ENCODE results near the gene ZNF511.

The ZNF511 gene

DNA sequence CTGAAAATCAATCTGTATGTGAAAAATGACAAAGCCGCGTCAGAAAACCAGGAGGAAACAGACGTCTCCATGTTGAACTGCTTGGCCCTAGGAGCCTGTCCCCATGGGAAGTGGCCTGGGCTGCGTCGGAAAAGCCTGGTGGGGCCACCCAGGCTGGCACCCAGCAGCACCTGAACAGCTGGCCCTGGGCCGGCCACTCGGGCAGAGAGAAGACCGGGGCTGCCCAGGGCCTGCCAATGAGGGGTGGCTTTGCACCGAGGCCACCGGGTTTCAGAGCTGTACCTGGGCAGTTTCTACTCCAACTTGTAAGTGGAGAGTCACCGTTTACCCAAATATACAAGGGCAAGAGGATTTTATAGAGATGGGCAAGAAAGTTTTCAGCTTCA is 50.2 kb downstream of the ZNF511 start:
- no peak for DNase-seq (ENCODE audit: low read depth, low spot score)
- no peak overlapping the region for H3K27ac ChIP-seq
- H3K4me3 ChIP-seq: no peak overlapping the region
- H3K36me3 ChIP-seq (ENCODE audit: insufficient read depth, low read length): no peaks in the 10 kb centered on the region; the same call in 1 of the 2 replicates
- no peaks in the 10 kb centered on the region for H3K9me3 ChIP-seq (ENCODE audit: low read depth, low read length)
- no peak overlapping the region for H3K9ac ChIP-seq (ENCODE audit: insufficient read length)
- TF ChIP-seq EZH2 (IDR thresholded peaks at IDR 0.05) (no peak), POLR2AphosphoS5 (IDR thresholded peaks at IDR 0.05; ENCODE audit: borderline replicate concordance, low read depth, low read length) (no peak), FOXP2 (optimal IDR thresholded peaks at IDR 0.05; ENCODE audit: control extremely low read depth, extremely low read length, insufficient read depth) (no peak)

DNA sequence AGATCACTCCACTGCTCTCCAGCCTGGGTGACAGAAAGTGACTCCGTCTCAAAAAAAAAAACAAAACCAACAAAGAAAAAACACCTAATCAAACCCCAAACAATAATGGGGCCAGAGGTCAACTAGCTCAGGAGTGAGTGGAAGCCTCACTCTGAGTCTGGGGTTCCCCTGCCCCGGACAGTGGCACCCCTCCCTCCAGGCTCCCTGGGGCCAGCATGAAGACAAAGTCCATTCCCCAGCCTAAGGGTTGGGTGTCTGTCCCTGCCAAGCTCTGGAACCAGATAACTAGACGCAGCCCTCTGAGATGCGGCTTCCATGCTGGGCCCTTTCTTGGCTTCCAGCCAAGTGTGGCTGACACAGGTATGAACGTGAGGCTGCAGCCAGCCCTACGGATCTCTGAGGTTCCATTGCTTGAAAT is 50.8 kb downstream of the ZNF511 start:
- Histone ChIP-seq H3K9me3 (ENCODE audit: low read depth, low read length) (no peaks in the 10 kb centered on the region), H3K36me3 (ENCODE audit: insufficient read depth, low read length) (no peaks in the 10 kb centered on the region; the same call in 1 of the 2 replicates), H3K9ac (ENCODE audit: insufficient read length) (no peak overlapping the region), H3K27ac (no peak overlapping the region), H3K4me3 (no peak overlapping the region)
- TF ChIP-seq EZH2 (IDR thresholded peaks at IDR 0.05) (no peak), FOXP2 (optimal IDR thresholded peaks at IDR 0.05; ENCODE audit: control extremely low read depth, extremely low read length, insufficient read depth) (no peak), POLR2AphosphoS5 (IDR thresholded peaks at IDR 0.05; ENCODE audit: borderline replicate concordance, low read depth, low read length) (no peak)
- DNase-seq (ENCODE audit: low read depth, low spot score): no peak

DNA sequence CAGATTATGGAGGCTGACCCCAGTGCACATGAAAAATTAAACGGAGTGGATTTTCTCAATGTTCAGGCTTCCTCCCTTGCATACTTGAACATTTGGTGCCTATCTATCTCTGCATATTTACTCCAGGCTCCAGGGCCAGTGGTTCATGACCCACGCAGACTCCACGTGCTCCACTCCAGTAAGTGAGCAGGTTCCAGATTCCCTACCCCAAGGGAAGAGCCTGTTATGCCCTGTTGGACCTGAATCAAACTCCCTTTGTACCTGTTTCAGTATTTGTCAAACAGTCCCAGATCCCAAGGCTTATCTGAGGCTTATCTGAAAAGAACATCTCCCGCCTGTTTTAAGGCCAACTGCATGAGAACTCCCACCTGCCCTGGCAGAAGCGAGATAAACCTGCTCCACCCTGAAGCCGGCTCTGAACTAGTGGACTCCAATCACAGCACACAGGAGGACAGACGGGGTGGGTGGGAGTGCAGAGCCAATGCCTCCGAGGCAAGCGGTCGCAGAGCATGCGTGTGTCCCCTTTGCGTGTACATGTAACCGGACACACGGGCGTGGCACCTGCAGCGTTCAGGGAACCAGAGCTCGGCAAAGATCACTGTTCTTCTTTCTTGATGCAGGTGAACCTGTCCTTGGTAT is 51.4 kb downstream of the ZNF511 start:
- DNase-seq (ENCODE audit: low read depth, low spot score): no peak
- Histone ChIP-seq H3K9me3 (ENCODE audit: low read depth, low read length) (no peaks in the 10 kb centered on the region), H3K4me3 (no peak overlapping the region), H3K9ac (ENCODE audit: insufficient read length) (no peak overlapping the region), H3K36me3 (ENCODE audit: insufficient read depth, low read length) (no peaks in the 10 kb centered on the region; the same call in 1 of the 2 replicates), H3K27ac (no peak overlapping the region)
- no peak for TF ChIP-seq EZH2 (IDR thresholded peaks at IDR 0.05)
- TF ChIP-seq POLR2AphosphoS5 (IDR thresholded peaks at IDR 0.05; ENCODE audit: borderline replicate concordance, low read depth, low read length): no peak
- TF ChIP-seq FOXP2 (optimal IDR thresholded peaks at IDR 0.05; ENCODE audit: control extremely low read depth, extremely low read length, insufficient read depth): no peak

DNA sequence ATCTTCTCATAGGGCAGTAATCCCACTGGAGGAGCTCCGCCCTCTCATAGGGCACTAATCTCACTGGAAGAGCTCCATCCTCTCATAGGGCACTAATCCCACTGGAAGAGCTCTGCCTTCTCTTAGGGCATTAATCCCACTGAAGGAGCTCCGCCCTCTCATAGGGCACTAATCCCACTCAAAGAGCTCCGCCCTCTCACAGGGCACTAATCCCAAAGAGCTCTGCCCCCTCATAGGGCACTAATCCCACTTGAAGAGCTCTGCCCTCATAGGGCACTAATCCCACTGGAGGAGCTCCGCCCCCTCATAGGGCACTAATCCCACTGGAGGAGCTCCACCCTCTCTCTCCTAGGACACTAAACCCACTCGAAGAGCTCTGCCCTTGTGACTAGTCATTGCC is 52.5 kb downstream of the ZNF511 start:
- H3K9me3 ChIP-seq (ENCODE audit: low read depth, low read length): no peaks in the 10 kb centered on the region
- no peak for TF ChIP-seq POLR2AphosphoS5 (IDR thresholded peaks at IDR 0.05; ENCODE audit: borderline replicate concordance, low read depth, low read length)

DNA sequence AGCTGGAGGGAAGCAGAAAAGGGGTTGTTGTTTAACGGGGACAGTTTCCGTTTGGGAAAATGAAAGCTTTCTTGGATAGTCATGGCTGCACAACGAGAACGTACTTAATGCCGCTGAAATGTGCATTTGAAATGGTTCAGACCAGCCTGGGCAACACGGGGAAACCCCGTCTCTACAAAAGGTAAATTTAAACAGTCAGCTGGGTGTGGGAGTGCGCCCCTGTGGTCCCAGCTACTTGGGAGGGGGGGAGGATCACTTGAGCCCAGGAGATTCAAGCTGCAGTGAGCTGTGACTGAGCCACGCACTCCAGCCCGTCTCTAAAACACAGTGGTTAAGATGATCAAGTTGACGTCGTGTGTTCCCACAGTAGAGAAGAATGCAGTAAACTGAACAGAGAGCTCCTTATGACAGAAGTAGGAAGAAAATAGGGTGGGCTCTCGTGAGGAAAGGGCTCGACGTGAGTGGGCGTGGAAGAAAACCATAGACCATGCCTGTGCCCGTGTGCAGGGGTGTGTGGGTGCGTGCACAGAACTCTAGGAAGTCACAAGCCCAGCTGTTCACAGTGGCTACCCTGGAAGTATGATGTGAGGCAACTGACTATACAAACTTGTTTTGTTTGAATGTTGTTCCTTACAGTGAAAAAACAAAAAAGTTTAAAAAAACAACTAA is 53.2 kb downstream of the ZNF511 start:
- no peak for DNase-seq (ENCODE audit: low read depth, low spot score)
- H3K27ac ChIP-seq: no peak overlapping the region
- no peak overlapping the region for H3K4me3 ChIP-seq
- no peak overlapping the region for H3K9ac ChIP-seq (ENCODE audit: insufficient read length)
- TF ChIP-seq FOXP2 (optimal IDR thresholded peaks at IDR 0.05; ENCODE audit: control extremely low read depth, extremely low read length, insufficient read depth): no peak
- TF ChIP-seq POLR2AphosphoS5 (IDR thresholded peaks at IDR 0.05; ENCODE audit: borderline replicate concordance, low read depth, low read length): no peak
- TF ChIP-seq EZH2 (IDR thresholded peaks at IDR 0.05): no peak
- H3K36me3 ChIP-seq (ENCODE audit: insufficient read depth, low read length): no peaks in the 10 kb centered on the region; the same call in 1 of the 2 replicates
- no peaks in the 10 kb centered on the region for H3K9me3 ChIP-seq (ENCODE audit: low read depth, low read length)

More for the DNA sequence above, 52.5 kb downstream of the ZNF511 start:
- DNase-seq (ENCODE audit: low read depth, low spot score): no peak
- H3K4me3 ChIP-seq: no peak overlapping the region
- no peak overlapping the region for H3K27ac ChIP-seq
- H3K9ac ChIP-seq (ENCODE audit: insufficient read length): no peak overlapping the region
- H3K36me3 ChIP-seq (ENCODE audit: insufficient read depth, low read length): no peaks in the 10 kb centered on the region; the same call in 1 of the 2 replicates

Measured in SK-N-MC (cell line).